CD14-positive monocyte (primary cell): ENCODE results near the gene SLC35E3. TPM values are rescaled to one million over a fixed set of nuclear protein-coding genes. Genes with fewer than 3 reads are reported as not detected.
A peak's percentile ranks its signal among the peaks of the same experiment; 100 is the strongest.
"Not testable (repeated sequence)": the region's sequence is repeated elsewhere in the genome, so short reads cannot be mapped to it uniquely, and the experiment has no call there.

ENCODE experiments used
- DNase-seq, 3 donors: peaks; one replicate each; pipeline ENCODE4 v3.0.0-alpha.2; 2011 to 2022
- H2AFZ ChIP-seq: 2 replicates; pipeline ENCODE4 v1.6.0; 2012; ENCODE audit warnings: mild to moderate bottlenecking, low read depth, low read length, inconsistent platforms; ENCODE audit not compliant: insufficient read depth, poor library complexity, severe bottlenecking
- H3K27ac ChIP-seq, 2 donors: 1 replicate in 1 of 2; 2 replicates in 1 of 2; pipeline ENCODE4 v1.5.1; 2012 to 2013; ENCODE audit warnings: low read length in 2 of 2, control low read depth in 1 of 2, inconsistent platforms in 1 of 2, low read depth in 1 of 2, mild to moderate bottlenecking in 1 of 2
- H3K27me3 ChIP-seq, 2 donors: one replicate each; pipeline versions ENCODE4 v1.6.0 to v1.6.1; 2011 to 2013; ENCODE audit warnings: low read length in 2 of 2; ENCODE audit not compliant: control insufficient read depth in 2 of 2, insufficient read depth in 2 of 2
- H3K36me3 ChIP-seq, 2 donors: replicated peaks in 1 of 2; 1 replicate in 1 of 2; 2 replicates in 1 of 2; pipeline versions ENCODE4 v1.5.1 to v1.6.1; 2012 to 2013; ENCODE audit warnings: low read length in 2 of 2, control low read depth in 1 of 2, inconsistent platforms in 1 of 2, mild to moderate bottlenecking in 1 of 2; ENCODE audit not compliant: insufficient read depth in 2 of 2, control insufficient read depth in 1 of 2
- H3K4me1 ChIP-seq, 2 donors: 1 replicate in 1 of 2; 2 replicates in 1 of 2; pipeline versions ENCODE4 v1.5.1 to v1.6.1; 2012 to 2013; ENCODE audit warnings: low read length in 2 of 2, control low read depth in 1 of 2, inconsistent platforms in 1 of 2, mild to moderate bottlenecking in 1 of 2, moderate library complexity in 1 of 2; ENCODE audit not compliant: insufficient read depth in 2 of 2, control insufficient read depth in 1 of 2
- H3K4me2 ChIP-seq: replicated peaks from 2 replicates; pipeline ENCODE3; 2012; ENCODE audit warnings: low read length, moderate library complexity, mild to moderate bottlenecking; ENCODE audit not compliant: poor library complexity, severe bottlenecking; ENCODE audit errors: extremely low read depth
- H3K4me3 ChIP-seq, 3 experiments: fragments of 200-600 bp in 1 of 3; sonication (generic) in 1 of 3; replicated peaks in 1 of 3; 1 replicate in 2 of 3; 2 replicates in 1 of 3; pipeline ENCODE4 v1.5.1; 2011 to 2013; ENCODE audit warnings: low read length in 3 of 3, mild to moderate bottlenecking in 3 of 3, control low read depth in 2 of 3, low read depth in 2 of 3, inconsistent platforms in 1 of 3, moderate library complexity in 1 of 3
- H3K79me2 ChIP-seq: 2 replicates; pipeline ENCODE4 v1.6.0; 2012; ENCODE audit warnings: mild to moderate bottlenecking, control low read depth, inconsistent platforms, low read length, moderate library complexity; ENCODE audit not compliant: insufficient read depth
- H3K9ac ChIP-seq: 2 replicates; pipeline ENCODE4 v1.6.0; 2017; ENCODE audit warnings: low read length, mild to moderate bottlenecking; ENCODE audit not compliant: insufficient read depth, poor library complexity, severe bottlenecking
- H3K9me3 ChIP-seq, 2 donors: replicated peaks in 1 of 2; 1 replicate in 1 of 2; 2 replicates in 1 of 2; pipeline versions ENCODE4 v1.5.1 to v1.6.1; 2012 to 2013; ENCODE audit warnings: low read length in 2 of 2, control low read depth in 1 of 2; ENCODE audit not compliant: control insufficient read depth in 1 of 2, insufficient read depth in 1 of 2
- H4K20me1 ChIP-seq: 2 replicates; pipeline ENCODE4 v1.6.0; 2012; ENCODE audit warnings: mild to moderate bottlenecking, low read length, control low read depth, moderate library complexity; ENCODE audit not compliant: insufficient read depth
- H3K27ac Mint-ChIP-seq, 7 donors: one replicate each; pipeline ENCODE4 v1.8.0; 2020; ENCODE audit warnings: mild to moderate bottlenecking in 7 of 7, mixed read lengths in 7 of 7, moderate library complexity in 6 of 7, inconsistent platforms in 2 of 7
- H3K27me3 Mint-ChIP-seq, 3 donors: one replicate each; pipeline ENCODE4 v1.8.0; 2021 to 2022; ENCODE audit warnings: low read depth in 3 of 3, mild to moderate bottlenecking in 3 of 3, mixed read lengths in 3 of 3, moderate library complexity in 3 of 3, inconsistent platforms in 1 of 3
- H3K36me3 Mint-ChIP-seq, 2 donors: one replicate each; pipeline ENCODE4 v1.8.0; 2020; ENCODE audit warnings: mixed read lengths in 2 of 2, inconsistent platforms in 1 of 2, mild to moderate bottlenecking in 1 of 2
- H3K4me1 Mint-ChIP-seq: one replicate; pipeline ENCODE4 v1.8.0; 2020; ENCODE audit warnings: mild to moderate bottlenecking, mixed read lengths
- H3K4me3 Mint-ChIP-seq, 2 donors: one replicate each; pipeline ENCODE4 v1.8.0; 2020; ENCODE audit warnings: mild to moderate bottlenecking in 2 of 2, mixed read lengths in 2 of 2, moderate library complexity in 1 of 2
- H3K9me3 Mint-ChIP-seq, 7 donors: one replicate each; pipeline ENCODE4 v1.8.0; 2020 to 2022; ENCODE audit warnings: mixed read lengths in 7 of 7, mild to moderate bottlenecking in 6 of 7, moderate library complexity in 6 of 7, inconsistent platforms in 2 of 7
- CTCF ChIP-seq: fragments of 200-600 bp; IDR thresholded peaks from one replicate; pipeline ENCODE4 v1.8.0; 2022; ENCODE audit warnings: antibody characterized with exemption, mild to moderate bottlenecking
- WGBS: methylation state at CpG from one replicate; pipeline ENCODE4 v1.1.5; 2013; ENCODE audit warnings: missing lambda C conversion rate; ENCODE audit not compliant: insufficient coverage; 5-methylcytosine and 5-hydroxymethylcytosine counted together
- intact Hi-C, 2 donors: fragments of 100-400 bp; cut with micrococcal nuclease; formaldehyde crosslinking; loops; one replicate each; pipeline versions ENCODE4 v1.15.0 to v1.15.1; 2023
- polyA plus RNA-seq, 3 donors: library from polyadenylated mRNA; depleted of rRNA in 1 of 3; unstranded in 2 of 3; stranded (reverse) in 1 of 3; fragments of 300-500 nt in 2 of 3; fragments of >200 nt in 1 of 3; fragmentation: Illumina TruSeq in 2 of 3; gene quantifications; 1 replicate in 2 of 3; 2 replicates in 1 of 3; pipeline ENCODE4 v1.2.3, GENCODE V29; 2012 to 2021

The SLC35E3 gene
- polyA plus RNA-seq, 3 donors = 4.3 to 12.4 (median 10.9) TPM

GRCh38 chr12:68815232-68815927 is 69.4 kb downstream of the SLC35E3 start:
- Histone ChIP-seq H2AFZ (no peak overlapping the region), H3K79me2 (peaks cover 93% of the 10 kb centered on the region), H3K27ac (peak overlapping the region in 1 of 2 donors; percentile 37), H4K20me1 (peaks cover 93% of the 10 kb centered on the region), H3K9me3 (no peaks in the 10 kb centered on the region), H3K36me3 (peaks cover 80 to 88% of the 10 kb centered on the region in 2 donors), H3K4me3 (no peak overlapping the region), H3K4me1 (no peaks in the 10 kb centered on the region), H3K4me2 (no peak overlapping the region), H3K27me3 (no peaks in the 10 kb centered on the region), H3K9ac (no peak overlapping the region)
- peaks cover 56 to 82% of the 10 kb centered on the region in 2 donors for H3K36me3 Mint-ChIP-seq
- H3K27ac Mint-ChIP-seq = peak overlapping the region in 2 of 7 donors; percentile 7 to 40
- no CpG with 5 or more reads among the region's 5 CpGs for WGBS
- no peaks in the 10 kb centered on the region for H3K9me3 Mint-ChIP-seq
- TF ChIP-seq CTCF = no peak
- no peaks in the 10 kb centered on the region for H3K27me3 Mint-ChIP-seq
- DNase-seq = no peak
- no peak overlapping the region for H3K4me3 Mint-ChIP-seq
- intact Hi-C loops = no loop called here
- H3K4me1 Mint-ChIP-seq = peaks cover 20% of the 10 kb centered on the region

GRCh38 chr12:68815928-68816800 is 70.2 kb downstream of the SLC35E3 start:
- H3K4me3 Mint-ChIP-seq = no peak overlapping the region
- H3K4me1 Mint-ChIP-seq = peaks cover 15% of the 10 kb centered on the region
- no peaks in the 10 kb centered on the region for H3K9me3 ChIP-seq
- H3K36me3 ChIP-seq = peaks cover 85 to 92% of the 10 kb centered on the region in 2 donors
- no peaks in the 10 kb centered on the region for H3K27me3 ChIP-seq
- H3K27ac Mint-ChIP-seq = peak overlapping the region in 1 of 7 donors; percentile 76
- DNase-seq = no peak
- no peak overlapping the region for H2AFZ ChIP-seq
- peaks cover 86% of the 10 kb centered on the region for H3K79me2 ChIP-seq
- no peaks in the 10 kb centered on the region for H3K4me1 ChIP-seq
- no peak overlapping the region for H3K4me3 ChIP-seq
- peak overlapping the region in 1 of 2 donors; percentile 37 for H3K27ac ChIP-seq
- H3K27me3 Mint-ChIP-seq = no peaks in the 10 kb centered on the region
- no peak for TF ChIP-seq CTCF
- intact Hi-C loops = no loop called here
- H3K4me2 ChIP-seq = no peak overlapping the region
- no peak overlapping the region for H3K9ac ChIP-seq
- no peaks in the 10 kb centered on the region for H3K9me3 Mint-ChIP-seq
- H4K20me1 ChIP-seq = peaks cover 93% of the 10 kb centered on the region
- 96% methylated on average over 4 of the region's 8 CpGs for WGBS
- H3K36me3 Mint-ChIP-seq = peaks cover 62 to 83% of the 10 kb centered on the region in 2 donors

GRCh38 chr12:68819481-68819880 is 73.5 kb downstream of the SLC35E3 start:
- H3K27ac ChIP-seq, H3K4me3 ChIP-seq, H3K4me2 ChIP-seq, H3K9me3 ChIP-seq, H3K4me3 Mint-ChIP-seq, H3K4me1 ChIP-seq, H2AFZ ChIP-seq, H3K9ac ChIP-seq, H3K27me3 ChIP-seq, H3K27me3 Mint-ChIP-seq, intact Hi-C loops, DNase-seq, H3K9me3 Mint-ChIP-seq: not testable (repeated sequence)
- Mint-ChIP-seq H3K4me1 (peaks cover 12% of the 10 kb centered on the region), H3K27ac (peak overlapping the region in 2 of 7 donors; percentile 0 to 21), H3K36me3 (peaks cover 63 to 85% of the 10 kb centered on the region in 2 donors)
- H4K20me1 ChIP-seq = peaks cover 91% of the 10 kb centered on the region
- 89% methylated on average over 7 of the region's 13 CpGs for WGBS
- peaks cover 72% of the 10 kb centered on the region for H3K79me2 ChIP-seq
- H3K36me3 ChIP-seq = peaks cover 86 to 95% of the 10 kb centered on the region in 2 donors
